ENCODE results near the gene STAMBP.

- TF ChIP-seq CTCF (IDR thresholded peaks at IDR 0.05) (no peak), POLR2A (IDR thresholded peaks at IDR 0.05) (no peak)
These were observed 86.8 kb downstream of the STAMBP start for GRCh38 chr2:73915437-73915993.
